Heart left ventricle (tissue), 16 donors: Measurements from ENCODE around the gene LENG9. TPM values are rescaled to one million over a fixed set of nuclear protein-coding genes. Genes with fewer than 3 reads are reported as not detected.
"Not testable (repeated sequence)": the region's sequence is repeated elsewhere in the genome, so short reads cannot be mapped to it uniquely, and the experiment has no call there.

Experiments used
- ATAC-seq, 4 donors: fragments of 200-7000 bp; cut with Tn5 transposase; one replicate each; pipeline ENCODE4 v1.9.1; 2020 to 2022; ENCODE audit warnings: moderate library complexity in 4 of 4, mild to moderate bottlenecking in 3 of 4, moderate number of reproducible peaks in 1 of 4
- DNase-seq, 5 donors: peaks; one replicate each; pipeline ENCODE4 v3.0.0-alpha.2; 2020
- H3K27ac ChIP-seq, 12 donors: fragments of 200-600 bp; sonication (generic) in 4 of 12; one replicate each; pipeline versions ENCODE4 v1.5.0 to v1.8.0; 2016 to 2022; ENCODE audit warnings: mild to moderate bottlenecking in 2 of 12
- H3K27me3 ChIP-seq, 9 donors: fragments of 200-600 bp; sonication (generic) in 2 of 9; one replicate each; pipeline versions ENCODE4 v1.5.1 to v1.8.0; 2016 to 2022; ENCODE audit warnings: mild to moderate bottlenecking in 3 of 9
- H3K36me3 ChIP-seq, 9 donors: fragments of 200-600 bp; sonication (generic) in 2 of 9; one replicate each; pipeline versions ENCODE4 v1.5.0 to v1.8.0; 2018 to 2022; ENCODE audit warnings: mild to moderate bottlenecking in 2 of 9
- H3K4me1 ChIP-seq, 12 donors: fragments of 200-600 bp; sonication (generic) in 4 of 12; one replicate each; pipeline versions ENCODE4 v1.5.0 to v1.8.0; 2016 to 2022; ENCODE audit warnings: mild to moderate bottlenecking in 3 of 12
- H3K4me3 ChIP-seq, 12 donors: fragments of 200-600 bp; sonication (generic) in 4 of 12; one replicate each; pipeline versions ENCODE4 v1.5.0 to v1.8.0; 2017 to 2022; ENCODE audit warnings: mild to moderate bottlenecking in 9 of 12, moderate library complexity in 4 of 12
- H3K9me3 ChIP-seq, 12 donors: fragments of 200-600 bp; sonication (generic) in 4 of 12; one replicate each; pipeline versions ENCODE4 v1.5.0 to v1.8.0; 2016 to 2022; ENCODE audit warnings: mild to moderate bottlenecking in 1 of 12
- POLR2A ChIP-seq, 2 donors: fragments of 450-650 bp; IDR thresholded peaks; one replicate each; pipeline ENCODE4 v1.6.1; 2017; ENCODE audit warnings: antibody characterized with exemption in 2 of 2, mild to moderate bottlenecking in 2 of 2, moderate library complexity in 2 of 2
- WGBS, 4 donors: extraction: QIAGEN DNeasy Blood & Tissue Kit in 2 of 4; methylation state at CpG; one replicate each; pipeline versions ENCODE4 v1.1.5 to v1.1.7; 2013 to 2018; 5-methylcytosine and 5-hydroxymethylcytosine counted together
- intact Hi-C, 10 donors: fragments of 100-400 bp; cut with DNase I; formaldehyde crosslinking; loops; one replicate each; pipeline versions ENCODE4 v1.11.1 to v1.14.2; 2022
- polyA plus RNA-seq, 2 donors: library from polyadenylated mRNA; stranded (reverse); fragments of 200-250 nt; gene quantifications; one replicate each; pipeline ENCODE4 v1.2.3, GENCODE V29; 2013
- total RNA-seq, 9 donors: library from RNA; depleted of rRNA in 2 of 9; stranded (reverse); fragments of >200 nt in 2 of 9; fragmentation: NEBNext Ultra II Directional in 3 of 9; extraction: Animal tissue kit (Norgen Biotek cat#: 25700) in 3 of 9; gene quantifications; one replicate each; pipeline versions ENCODE4 v1.1.0 to v1.2.4, GENCODE V29; 2016 to 2023
- TF ChIP-seq, protein P1 (sequence below), 12 donors: fragments of 200-600 bp; sonication (generic) in 4 of 12; IDR thresholded peaks; one replicate each; pipeline versions ENCODE4 v1.5.0 to v1.8.0; 2018 to 2022; ENCODE audit warnings: antibody characterized with exemption in 12 of 12, mild to moderate bottlenecking in 5 of 12
- donor health status: ischemic (EF 13 %, LVEDD 7.1; RV severe dilation, severe dysfunction).
- donor health status: healthy with polysubstance abuse.
- donor health status: DM: no; HTN: yes; CAD: no.
- donor health status: DM: no; HTN: no; CAD: no.
- donor health status: ischemic (EF 25% LVEDD 6.9; RV normal size, moderate dysfunction).
- donor health status: ischemic (EF 25% LVEDD 5.7; RV mildly dilated, moderate dysfunction).
- donor health status: healthy.
- donor health status: DM: yes; HTN: yes; CAD: no.
- donor health status: ischemic (EF 35%, LVEDD 5.7; RV mildly dilated, moderate dysfunction).
- donor health status: nonischemic (EF 11% LVEDD 7.7; RV severe dilation, severe dysfunction).
- donor health status: DM: yes; HTN: yes; CAD: no.
- donor health status: PGD.
- donor health status: ischemic (EF 29% LVEDD 5.4; RV normal size, mild dysfunction).
- donor health status: nonischemic (EF 23%, LVEDD 6.1; RV moderate dilation, normal function).

Gene LENG9
- total and polyA plus RNA-seq, 11 donors = 1.4 to 4.1 (median 2.1) TPM

DNA sequence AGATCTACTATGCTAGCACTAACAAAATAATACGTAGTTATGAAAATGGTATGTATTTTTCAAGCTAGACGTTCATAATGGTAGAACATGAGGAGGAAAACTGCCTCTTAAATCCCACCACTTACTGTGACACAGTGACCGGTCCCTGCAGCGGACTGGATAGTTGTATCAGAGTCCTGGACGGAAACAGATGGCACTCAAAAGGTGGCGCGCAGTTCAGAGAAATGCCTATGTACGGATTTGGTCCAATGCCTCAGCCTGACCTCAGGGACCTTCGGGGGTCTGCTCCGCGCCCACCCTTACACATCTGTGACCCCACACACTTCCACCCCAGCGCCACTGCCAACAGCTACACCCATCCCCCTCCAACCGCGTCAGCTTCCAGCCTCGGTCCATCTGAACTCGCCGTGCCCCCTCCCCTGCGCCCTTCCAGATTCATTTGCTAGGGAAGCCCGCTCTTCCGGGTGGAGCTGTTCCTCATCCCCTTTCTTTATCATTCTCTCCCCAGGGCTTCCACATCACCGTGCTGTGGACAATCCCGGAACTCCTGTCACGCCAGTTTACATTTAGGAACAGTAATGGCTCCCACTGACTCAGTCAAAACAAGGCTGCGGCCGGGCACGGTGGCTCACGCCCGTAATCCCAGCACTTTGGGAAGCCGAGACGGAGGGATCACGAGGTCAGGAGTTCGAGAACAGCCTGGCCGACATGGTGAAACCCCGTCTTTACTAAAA, 15.4 kb downstream of the LENG9 start:
- Histone ChIP-seq H3K36me3 (peaks cover 4 to 50% (median 38%) of the 10 kb centered on the region in 9 donors), H3K27me3 (no peaks in the 10 kb centered on the region), H3K4me1 (peaks cover 11 to 49% (median 35%) of the 10 kb centered on the region in 12 donors), H3K27ac (peak overlapping the region; percentile 87 to 98 (median 96)), H3K9me3 (no peaks in the 10 kb centered on the region), H3K4me3 (peak overlapping the region; percentile 58 to 99 (median 92))
- intact Hi-C loops = loop anchor here in 1 of 10 donors (2.0 kb wide), 1 partner anchor 15 kb away; the partner anchor contains the start of gene LENG9
- ATAC-seq (peak; percentile 31 to 56 (median 42)), DNase-seq (peak; percentile 54 to 78 (median 74))
- WGBS, 4 donors = 1% methylated on average over 34 of the region's 34 CpGs
- no peak for TF ChIP-seq POLR2A (IDR thresholded peaks at IDR 0.05)
- TF ChIP-seq, protein P1, sequence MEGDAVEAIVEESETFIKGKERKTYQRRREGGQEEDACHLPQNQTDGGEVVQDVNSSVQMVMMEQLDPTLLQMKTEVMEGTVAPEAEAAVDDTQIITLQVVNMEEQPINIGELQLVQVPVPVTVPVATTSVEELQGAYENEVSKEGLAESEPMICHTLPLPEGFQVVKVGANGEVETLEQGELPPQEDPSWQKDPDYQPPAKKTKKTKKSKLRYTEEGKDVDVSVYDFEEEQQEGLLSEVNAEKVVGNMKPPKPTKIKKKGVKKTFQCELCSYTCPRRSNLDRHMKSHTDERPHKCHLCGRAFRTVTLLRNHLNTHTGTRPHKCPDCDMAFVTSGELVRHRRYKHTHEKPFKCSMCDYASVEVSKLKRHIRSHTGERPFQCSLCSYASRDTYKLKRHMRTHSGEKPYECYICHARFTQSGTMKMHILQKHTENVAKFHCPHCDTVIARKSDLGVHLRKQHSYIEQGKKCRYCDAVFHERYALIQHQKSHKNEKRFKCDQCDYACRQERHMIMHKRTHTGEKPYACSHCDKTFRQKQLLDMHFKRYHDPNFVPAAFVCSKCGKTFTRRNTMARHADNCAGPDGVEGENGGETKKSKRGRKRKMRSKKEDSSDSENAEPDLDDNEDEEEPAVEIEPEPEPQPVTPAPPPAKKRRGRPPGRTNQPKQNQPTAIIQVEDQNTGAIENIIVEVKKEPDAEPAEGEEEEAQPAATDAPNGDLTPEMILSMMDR (IDR thresholded peaks at IDR 0.05) = no peak

DNA sequence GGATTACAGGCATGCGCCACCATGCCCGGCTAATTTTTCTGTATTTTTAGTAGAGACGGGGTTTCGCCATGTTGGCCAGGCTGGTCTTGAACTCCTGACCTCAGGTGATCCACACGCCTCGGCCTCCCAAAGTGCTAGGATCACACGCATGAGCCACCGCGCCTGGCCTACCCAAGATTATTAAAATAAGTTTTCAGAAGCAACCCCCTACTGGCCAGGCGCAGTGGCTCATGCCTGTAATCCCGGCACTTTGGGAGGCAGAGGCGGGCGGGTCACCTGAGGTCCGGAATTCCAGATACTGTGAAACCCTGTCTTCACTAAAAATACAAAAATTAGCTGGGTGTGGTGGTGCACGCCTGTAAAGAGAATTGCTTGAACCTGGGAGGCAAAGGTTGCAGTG, 17.2 kb downstream of the LENG9 start:
- H3K36me3 ChIP-seq = peaks cover 0 to 44% (median 33%) of the 10 kb centered on the region in 9 donors
- H3K9me3 ChIP-seq, H3K4me3 ChIP-seq, H3K27ac ChIP-seq, DNase-seq, H3K27me3 ChIP-seq, ATAC-seq, intact Hi-C loops: not testable (repeated sequence)
- peaks cover 10 to 32% (median 26%) of the 10 kb centered on the region in 12 donors for H3K4me1 ChIP-seq
- 88 to 92% (median 90%) methylated on average over 15 of the region's 15 CpGs for WGBS, 4 donors

DNA sequence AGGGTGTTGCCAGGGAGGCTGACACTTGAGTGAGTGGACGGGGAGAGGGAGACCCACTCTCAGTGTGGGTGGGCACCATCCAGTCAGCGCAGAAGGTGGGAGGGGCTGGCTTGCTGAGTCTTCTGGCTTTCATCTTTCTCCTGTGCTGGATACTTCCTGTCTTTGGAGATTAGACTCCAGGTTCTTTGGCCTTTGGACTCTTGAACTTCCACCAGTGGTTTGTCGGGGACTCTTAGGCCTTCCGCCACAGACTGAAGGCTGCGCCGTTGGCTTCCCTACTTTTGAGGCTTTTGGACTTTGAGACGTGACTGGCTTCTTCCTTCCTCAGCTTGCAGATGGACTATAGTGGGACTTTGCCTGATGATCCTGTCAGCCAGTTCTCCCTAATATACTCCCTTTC, 18.8 kb downstream of the LENG9 start:
- H3K36me3 ChIP-seq = peaks cover 0 to 45% (median 29%) of the 10 kb centered on the region in 9 donors
- no peak for TF ChIP-seq POLR2A (IDR thresholded peaks at IDR 0.05)
- TF ChIP-seq, protein P1 (IDR thresholded peaks at IDR 0.05) = no peak
- H3K4me3 ChIP-seq = no peak overlapping the region
- H3K4me1 ChIP-seq = peaks cover 4 to 15% (median 11%) of the 10 kb centered on the region in 12 donors
- H3K27me3 ChIP-seq = no peaks in the 10 kb centered on the region
- no peak for ATAC-seq
- WGBS, 4 donors = 76 to 84% (median 81%) methylated on average over 7 of the region's 7 CpGs
- no peak overlapping the region for H3K27ac ChIP-seq
- no peaks in the 10 kb centered on the region for H3K9me3 ChIP-seq
- no peak for DNase-seq
- intact Hi-C loops = no loop called here

DNA sequence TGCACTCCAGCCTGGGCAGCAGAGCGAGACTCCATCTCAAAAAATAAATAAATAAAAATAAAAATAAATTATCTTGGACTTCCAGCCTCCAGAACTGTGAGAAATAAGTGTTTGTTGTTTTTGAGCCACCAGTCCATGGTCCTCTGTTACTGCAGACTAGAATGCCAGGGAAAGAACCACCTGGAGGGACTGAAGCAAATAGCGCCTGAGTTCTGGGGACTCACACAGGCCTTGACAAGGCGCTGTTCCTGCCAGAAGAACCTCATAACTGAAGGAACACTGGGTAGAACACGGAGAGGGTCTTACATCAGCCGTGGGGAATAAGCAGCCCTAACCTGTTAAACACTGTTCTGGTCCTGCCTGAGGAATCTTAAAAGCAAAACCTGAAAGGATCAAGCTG, 22.9 kb downstream of the LENG9 start:
- TF ChIP-seq, protein P1 (IDR thresholded peaks at IDR 0.05) = no peak
- TF ChIP-seq POLR2A (IDR thresholded peaks at IDR 0.05) = no peak
- 92 to 95% (median 93%) methylated on average over 5 of the region's 5 CpGs for WGBS, 4 donors
- intact Hi-C loops = no loop called here
- DNase-seq = no peak
- no peaks in the 10 kb centered on the region for H3K9me3 ChIP-seq
- no peak overlapping the region for H3K4me3 ChIP-seq
- H3K27me3 ChIP-seq = no peaks in the 10 kb centered on the region
- no peak overlapping the region for H3K27ac ChIP-seq
- H3K4me1 ChIP-seq = peaks cover 0 to 24% (median 9%) of the 10 kb centered on the region in 12 donors
- no peak for ATAC-seq
- peaks cover 0 to 42% (median 24%) of the 10 kb centered on the region in 9 donors for H3K36me3 ChIP-seq
